Middle frontal gyrus (tissue), 1 donor: ENCODE measurements around the gene SH3GLB2.
A peak's percentile ranks its signal among the peaks of the same experiment; 100 is the strongest.
"Not testable (repeated sequence)": the region's sequence is repeated elsewhere in the genome, so short reads cannot be mapped to it uniquely, and the experiment has no call there.

ENCODE experiments used
- DNase-seq: peaks from one replicate; pipeline ENCODE4 v3.0.0-alpha.2; 2015; ENCODE audit warnings: low spot score; ENCODE audit errors: extremely low spot score

SH3GLB2 gene

DNA sequence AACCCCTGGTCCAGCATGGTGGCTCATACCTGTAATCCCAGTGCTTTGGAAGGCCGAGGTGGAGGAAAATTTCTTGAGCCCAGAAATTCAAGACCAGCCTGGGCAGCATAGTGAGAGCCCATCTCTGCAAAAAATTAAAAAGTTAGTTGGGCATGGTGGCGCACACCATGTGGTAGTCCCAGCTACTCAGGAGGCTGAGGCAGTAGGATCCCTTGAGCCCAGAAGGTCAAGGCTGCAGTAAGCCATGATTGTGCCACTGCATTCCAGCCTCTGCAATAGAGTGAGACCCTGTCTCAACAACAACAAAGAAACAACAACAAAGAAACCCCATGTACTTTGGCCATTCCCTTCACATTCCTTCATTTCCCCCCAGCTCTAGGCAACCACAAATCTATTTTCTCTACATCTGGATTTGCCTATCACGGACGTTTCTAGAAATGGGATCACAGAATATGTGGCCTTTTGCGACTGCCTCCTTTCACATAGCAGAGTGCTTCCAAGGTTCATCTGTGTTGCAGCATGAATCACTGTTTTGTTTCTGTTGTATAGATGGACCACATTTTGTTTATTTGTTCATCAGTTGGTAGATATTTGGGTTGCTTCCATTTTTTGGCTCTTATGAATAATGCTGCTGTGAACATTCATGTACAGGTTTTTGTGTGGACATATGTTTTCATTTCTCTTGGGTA, 26.2 kb upstream of the SH3GLB2 start:
- DNase-seq, result no peak

DNA sequence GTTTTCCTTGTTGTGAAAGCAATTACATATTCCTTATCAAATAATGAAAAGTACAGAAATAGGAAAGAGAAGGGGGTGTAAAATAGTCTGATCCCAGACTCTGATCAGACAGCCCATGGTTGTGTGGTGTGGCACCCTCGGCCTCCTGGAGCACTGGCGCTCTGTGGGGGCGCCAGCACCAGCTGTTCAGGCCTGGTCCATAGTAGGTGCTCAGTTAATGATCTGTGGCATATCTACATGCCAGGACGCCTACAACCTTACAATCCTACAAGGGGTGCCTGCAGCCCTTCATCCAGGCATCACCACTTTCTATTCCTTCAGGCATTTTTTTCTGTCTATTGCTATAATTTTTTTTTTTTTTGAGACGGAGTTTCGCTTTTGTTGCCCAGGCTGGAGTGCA, 24.9 kb upstream of the SH3GLB2 start:
- no peak for DNase-seq

DNA sequence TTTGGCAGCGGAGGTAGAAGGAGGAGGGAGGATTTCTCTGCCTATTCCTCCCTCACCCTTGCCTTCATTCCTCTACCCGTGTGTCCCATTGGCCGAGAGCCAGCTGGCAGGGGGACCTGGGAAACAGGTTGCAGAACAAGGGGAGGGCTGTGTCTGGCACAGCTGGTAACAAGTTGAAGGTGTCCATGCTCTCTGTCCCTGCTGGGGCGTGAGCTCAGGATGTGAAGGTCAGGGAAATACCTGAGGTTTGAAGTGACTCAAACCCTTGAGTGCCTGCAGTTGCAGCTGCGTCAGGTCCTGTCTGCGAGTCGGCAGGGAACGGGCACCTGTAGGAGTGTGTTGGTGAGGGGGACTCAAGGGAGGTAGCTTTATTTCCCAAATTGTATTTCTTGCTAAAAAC, 24.5 kb upstream of the SH3GLB2 start:
- no peak for DNase-seq

DNA sequence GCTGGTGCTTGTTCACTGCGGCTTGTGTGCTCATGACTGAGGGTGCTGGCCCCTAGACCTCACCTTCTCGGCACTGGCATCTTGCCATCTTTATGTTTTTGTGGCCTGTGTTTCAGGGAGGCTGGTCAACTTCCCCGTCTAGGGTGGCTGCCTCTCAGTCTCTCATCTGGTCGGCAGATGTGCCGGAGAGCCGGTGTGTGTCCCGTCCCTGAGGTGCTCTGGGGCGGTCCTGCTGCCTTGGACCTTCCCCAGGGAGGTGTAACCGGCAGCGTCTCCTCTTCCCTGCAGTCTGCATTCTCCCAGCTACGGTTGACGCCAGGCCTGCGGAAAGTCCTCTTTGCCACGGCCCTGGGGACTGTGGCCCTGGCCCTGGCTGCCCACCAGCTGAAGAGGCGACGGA, 13.9 kb upstream of the SH3GLB2 start:
- DNase-seq, result no peak

DNA sequence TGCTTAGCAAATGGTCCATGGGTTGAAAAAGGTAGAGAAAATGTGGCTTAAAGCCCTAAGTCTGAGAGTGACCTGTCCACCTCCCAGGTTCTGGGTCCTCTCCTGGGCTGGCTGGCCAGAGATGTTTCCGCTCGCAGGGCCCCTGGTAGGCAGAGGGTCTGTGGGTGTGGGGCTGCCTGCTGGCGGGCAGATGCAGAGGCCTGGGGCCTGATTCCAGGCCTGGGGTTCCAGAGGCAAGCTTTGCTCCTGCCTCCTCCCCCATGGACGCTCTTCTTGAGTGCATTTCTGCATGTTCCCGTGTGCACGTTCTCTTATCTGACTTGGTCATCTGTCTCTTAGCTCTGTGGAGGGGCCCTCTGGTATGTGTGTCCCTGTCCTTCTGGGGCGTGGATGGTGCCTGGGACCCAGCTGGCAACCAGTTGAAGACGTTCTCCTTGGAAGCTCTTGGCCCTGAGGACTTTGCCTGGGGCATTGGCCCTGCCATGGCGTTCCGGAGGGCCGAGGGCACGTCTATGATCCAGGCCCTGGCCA, 12.0 kb upstream of the SH3GLB2 start:
- no peak for DNase-seq

DNA sequence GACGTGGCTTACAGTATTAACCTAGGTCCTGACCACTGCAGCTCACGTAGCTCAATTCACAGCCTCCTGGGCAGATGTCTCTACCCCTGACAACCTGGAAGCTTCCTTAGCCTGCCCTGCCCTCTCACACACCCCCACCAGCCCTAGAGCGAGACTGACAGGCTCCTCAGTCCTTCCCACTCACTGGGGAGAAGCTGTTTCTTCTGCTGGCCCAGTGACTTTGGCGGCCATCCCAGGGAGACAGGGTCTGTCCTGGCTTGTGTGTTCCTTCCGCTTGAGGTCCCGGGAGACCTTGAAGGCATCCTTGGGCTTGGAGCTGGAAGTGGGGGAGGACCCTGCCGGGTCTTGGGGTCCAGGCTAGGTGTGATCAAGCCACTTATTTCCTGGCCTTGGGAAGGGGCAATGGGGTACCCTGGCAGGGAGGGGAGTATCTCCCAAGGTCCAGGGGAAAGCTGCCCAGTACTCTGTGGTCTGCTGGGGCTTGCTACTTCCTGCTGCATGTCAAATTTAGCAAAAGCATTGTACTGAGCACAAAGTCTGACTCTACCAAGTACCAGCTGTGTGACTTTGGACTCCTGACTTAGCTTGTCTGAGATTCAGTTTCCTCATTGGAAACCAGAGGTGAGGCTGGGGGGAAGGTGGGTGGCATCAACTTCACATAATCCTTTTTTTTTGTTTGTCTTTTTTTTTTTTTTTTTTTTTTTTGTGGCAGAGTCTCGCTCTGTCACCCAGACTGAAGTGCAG, 10.2 kb upstream of the SH3GLB2 start:
- DNase-seq, result no peak

DNA sequence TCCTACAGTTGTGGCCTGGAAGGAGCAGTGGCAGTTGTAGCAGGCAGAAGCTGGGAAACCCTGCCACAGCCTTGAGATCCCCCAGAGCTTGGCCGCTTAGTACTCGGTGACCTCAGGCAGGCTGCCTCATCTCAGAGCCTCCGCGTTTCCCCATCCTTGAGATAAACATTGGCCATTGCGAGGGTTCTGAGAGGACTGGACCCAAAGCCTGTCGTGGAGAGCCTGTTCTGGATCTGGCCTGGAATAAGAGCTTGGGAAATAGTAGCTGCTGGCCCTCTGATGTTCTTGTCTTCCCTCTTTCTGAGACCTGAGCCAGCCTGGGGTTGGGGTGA, 9.6 kb upstream of the SH3GLB2 start:
- no peak for DNase-seq

DNA sequence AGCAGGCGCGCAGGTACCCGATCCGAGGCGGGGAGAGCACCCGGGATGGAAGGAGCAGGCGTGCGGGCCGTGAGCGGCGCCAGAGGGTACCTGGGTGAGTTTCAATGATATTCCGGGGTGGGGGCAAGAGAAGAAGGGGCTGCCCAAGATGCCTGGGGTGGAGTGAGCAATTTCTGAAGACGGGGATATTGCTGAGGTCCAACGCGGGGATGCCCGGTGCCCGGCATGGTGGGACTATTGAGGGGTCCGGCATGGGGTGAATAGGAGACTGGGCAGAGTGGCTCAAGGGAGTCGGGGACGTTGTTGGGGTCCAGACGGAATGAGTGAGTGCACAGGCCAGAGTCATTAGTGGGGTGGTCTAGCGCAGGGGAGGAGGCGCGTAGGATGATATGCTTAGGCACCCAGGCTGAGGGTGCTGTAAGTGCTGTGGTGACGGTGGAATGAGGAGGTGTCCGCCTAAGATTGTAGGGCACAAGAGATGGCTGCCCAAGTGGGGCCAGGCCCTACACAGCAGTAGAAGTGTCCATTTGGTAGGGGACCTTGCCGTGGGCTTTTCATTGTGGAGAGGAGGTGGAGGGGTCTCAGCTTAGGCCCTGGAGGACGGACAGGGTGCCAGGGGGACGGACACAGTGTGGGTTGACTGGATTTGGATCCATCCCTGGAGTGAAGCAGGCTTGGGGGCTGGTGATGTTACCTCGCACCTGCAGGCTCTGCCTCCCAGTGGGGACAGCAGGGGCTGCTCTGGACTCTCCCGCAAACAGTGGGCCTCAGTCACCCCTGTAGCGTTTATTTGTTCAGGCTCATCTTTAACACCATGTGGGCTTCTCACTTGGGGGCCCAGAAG, 9.0 kb upstream of the SH3GLB2 start:
- no peak for DNase-seq

DNA sequence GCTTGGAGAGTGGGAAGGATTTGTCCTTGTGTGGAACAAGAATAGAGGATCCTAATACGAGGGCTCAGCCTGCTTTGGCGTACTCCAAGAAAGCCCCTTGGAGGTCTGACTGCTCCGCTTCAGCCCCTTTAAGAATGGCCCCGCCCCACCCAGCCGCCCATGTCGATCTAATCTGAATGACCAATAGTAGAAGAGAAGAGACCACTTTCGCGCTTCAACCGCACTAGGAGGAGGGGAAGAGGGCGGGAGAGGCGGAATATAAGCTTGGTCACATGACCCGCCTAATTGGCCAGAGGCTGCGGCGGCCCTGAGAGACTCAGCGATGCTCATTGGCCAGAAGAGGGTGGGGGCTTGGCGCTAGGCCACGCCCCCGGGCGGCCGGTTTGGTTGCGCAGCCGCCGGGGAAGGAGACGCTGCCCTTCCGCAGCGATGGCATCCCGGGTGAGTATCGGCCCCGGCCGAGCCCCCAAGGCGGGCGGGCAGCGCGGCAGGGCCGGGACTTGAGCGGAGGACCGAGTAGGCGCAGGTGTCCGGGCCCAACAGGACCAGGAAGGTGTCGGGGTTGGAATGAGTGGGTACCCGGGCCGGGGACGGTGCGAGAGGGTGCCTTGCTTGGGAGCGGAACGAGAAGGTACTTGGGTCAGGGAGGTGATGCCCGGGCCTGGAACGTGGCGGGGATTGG, 8.3 kb upstream of the SH3GLB2 start, which contains the start of gene MIGA2:
MIGA2 (plus strand) TSS at position 386 of the 682 bp plus-strand sequence. CDS start 3,969 bp downstream, outside the sequence.
- peak; percentile 99 for DNase-seq

DNA sequence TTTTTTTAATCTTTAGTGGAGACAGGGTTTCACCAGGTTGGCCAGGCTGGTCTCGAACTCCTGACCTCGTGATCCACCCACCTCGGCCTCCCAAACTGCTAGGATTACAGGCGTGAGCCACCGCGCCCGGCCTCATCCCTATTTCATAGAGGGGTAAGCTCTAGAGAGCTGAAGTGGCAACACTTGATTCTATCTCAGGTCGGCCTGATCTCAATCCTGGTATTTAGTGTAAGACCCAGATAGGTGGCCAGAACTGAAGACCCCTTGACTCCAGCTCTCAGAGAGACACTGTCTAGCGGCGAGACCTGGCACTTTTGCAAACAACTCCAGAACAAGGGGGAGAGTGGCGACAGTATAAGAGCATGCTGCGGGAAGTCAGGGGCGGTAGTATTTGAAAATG, 7.7 kb upstream of the SH3GLB2 start:
- DNase-seq, result not testable (repeated sequence)

DNA sequence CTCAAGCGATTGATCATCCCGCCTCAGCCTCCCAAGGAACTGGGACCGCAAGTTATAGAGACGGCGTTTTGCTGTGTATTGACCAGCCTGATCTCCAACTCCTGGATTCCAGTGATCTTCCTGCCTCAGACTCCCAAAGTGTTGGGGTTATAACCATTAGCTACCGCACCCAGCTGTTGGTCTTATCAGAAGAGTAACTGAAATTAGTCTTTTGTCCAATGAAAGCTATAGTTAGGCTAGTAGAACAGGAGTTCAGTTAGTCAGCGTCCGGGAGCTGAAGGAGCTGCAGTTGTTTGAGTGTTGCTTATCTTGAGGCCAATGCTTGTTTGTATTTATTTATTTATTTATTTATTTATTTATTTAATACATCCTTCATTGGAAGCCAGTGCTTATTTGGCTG, 5.1 kb upstream of the SH3GLB2 start:
- DNase-seq, result no peak

DNA sequence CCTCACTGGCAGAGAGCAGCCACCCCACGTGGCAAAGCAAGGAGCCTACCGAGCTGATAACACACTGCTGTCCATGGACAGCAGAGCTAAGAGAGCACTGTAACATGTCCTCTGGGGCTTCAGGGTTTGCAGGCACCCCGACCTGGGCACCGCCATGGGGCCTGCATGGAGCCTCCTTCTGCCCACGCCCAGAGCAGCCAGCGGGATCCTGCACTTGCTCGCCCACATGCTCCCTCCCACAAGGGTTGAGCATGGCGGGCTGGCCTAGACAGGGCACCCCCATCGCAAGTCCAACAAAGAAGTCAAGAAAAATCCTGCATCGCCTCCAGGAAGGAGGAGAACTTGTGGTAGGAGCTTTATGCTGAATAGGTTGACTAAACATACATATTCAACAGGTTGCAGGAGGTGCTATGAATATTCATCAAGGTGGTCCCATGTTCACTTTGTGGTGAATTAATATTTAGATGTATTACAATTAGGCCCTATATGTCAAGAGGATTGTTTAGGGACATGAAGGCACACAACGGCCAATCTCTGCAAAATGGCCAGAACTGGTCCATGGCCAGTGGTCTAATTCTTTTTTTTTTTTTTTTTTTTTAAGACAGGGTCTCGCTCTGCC, 4.5 kb upstream of the SH3GLB2 start:
- DNase-seq, result no peak

DNA sequence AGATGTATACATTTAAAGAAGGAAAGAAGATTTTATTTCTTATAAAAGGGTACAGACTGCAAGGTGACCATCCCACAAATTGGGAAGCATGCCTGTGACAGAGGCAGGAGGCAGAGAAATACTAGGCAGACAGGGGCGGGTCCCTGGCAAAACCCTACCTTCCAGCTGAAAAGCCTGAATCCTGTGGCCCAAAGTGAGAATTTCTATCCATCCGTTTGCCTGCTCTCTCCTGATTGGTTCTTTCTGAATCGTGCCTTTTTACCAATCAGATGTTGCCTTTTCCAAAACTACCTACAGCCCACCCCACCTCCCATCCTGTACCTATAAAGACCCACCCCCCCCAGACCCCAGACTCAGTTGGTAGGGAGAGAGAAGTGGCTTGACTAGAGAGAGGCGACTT, 3.4 kb upstream of the SH3GLB2 start:
- DNase-seq, result no peak

DNA sequence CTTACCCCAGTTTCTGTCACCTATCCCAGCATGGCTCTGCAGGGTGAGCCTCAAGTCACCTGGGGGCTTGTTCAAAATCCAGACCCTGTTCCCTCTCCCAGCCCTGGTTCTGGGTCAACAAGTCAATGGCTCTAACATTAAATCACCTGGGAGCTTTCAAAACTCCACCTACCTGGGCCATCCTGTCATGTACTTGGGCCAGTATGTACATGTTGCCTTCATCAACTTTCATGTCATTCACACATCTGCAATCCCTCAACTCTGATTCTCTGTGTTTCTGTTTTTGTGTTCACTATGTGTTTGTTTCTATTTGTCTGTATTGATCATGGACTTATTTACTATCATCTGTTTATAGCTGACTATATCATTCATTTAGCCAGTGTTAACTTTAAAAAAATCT, 2.1 kb upstream of the SH3GLB2 start:
- no peak for DNase-seq

DNA sequence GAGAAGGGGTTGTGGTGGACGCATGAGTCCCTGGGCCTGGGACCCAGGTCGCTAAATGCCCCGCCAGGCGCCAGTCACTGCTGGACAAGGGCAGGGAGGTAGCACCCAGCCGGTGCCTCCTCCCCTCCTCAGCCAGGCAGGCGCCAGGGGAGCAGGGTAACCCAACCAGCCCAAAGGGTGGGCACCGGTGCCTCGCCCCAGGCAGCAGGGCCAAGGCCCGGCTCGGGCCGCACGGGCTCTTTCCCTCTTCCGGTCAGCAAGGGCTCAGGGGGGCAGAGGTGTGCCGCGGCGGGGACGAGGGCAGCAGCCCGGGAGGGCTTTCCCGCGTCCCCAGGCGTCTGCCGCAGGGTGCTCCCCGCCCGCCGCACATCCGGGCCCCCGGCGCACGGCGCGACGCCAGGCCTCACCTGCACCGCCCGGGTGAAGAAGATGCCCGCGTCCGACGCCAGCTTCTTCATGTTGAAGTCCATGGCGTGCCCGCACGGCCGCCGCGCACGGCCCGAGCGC, 393 bp downstream of the SH3GLB2 start:
- no peak for DNase-seq

DNA sequence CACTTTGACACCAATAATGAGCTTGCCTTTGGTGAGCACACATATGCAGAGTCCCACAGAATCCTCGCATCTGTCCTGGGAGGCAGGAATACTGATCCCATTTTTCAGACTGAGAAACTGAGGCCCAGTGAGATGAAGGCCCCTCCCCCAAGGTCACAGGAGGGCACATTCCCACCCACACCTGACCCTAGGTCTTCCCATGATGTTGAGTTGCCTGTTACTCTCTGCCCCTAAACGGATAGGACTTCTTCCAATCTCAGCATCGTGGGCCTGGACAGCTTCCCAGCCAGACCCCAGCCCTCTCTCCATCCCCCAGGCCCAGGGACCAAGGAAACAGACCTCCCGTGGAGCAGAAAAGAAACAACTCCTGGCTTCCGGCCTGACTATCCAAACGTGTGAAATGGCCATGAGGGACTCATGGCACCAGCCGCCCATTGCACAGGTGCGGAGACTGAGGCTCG, 877 bp downstream of the SH3GLB2 start:
- DNase-seq, result no peak

DNA sequence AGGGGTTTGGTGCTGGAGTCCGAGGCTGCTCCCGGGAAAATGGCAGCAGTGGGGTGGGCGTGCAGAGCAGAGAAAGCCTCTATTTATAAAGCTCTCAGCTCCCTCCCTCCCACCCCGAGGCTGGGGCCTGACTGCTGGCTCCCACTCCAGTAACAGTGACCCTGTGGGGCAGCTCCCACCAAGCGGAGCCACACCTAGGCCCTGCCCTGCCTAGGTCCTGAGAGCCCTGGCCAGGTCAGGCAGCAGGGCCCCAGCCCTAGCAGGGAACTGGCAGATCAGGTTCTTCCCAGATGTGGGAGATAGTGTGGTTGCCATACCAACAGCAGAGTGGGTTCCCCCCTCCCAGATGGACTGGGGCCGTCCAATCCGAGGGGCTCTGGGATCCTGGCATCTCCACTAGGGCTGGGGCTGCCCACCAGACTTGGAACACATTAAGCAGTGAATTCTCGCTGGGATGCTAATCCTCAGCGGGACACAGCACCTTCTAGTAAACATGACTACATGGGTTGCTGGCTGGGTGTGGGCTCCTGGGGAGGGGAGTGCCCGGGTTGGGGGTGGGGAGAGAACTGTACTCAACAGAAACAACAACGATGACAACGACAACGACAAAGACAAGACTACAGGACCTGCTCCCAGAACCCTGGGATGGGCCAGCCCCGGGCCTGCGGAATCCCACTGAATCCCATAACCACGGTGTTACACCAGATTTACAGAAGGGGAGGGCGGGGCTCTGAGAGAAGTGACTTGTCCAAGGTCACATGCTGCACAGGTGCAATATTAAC, 1.5 kb downstream of the SH3GLB2 start:
- peak; percentile 52 for DNase-seq

DNA sequence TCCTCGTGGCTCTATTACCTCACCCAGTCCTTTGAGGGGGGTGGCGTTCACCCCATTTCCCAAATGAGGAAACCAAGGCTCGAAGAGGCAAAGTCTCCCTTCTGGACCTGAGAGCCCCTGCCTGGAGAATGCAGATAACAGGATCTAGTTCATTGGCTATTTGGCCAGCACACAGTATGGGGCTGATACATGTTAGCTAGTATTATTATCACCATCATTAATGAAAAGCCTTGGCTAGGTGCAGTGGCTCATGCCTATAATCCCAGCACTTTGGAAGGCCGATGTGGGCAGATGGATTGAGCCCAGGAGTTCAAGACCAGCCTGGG, 4.3 kb downstream of the SH3GLB2 start:
- DNase-seq, result no peak

DNA sequence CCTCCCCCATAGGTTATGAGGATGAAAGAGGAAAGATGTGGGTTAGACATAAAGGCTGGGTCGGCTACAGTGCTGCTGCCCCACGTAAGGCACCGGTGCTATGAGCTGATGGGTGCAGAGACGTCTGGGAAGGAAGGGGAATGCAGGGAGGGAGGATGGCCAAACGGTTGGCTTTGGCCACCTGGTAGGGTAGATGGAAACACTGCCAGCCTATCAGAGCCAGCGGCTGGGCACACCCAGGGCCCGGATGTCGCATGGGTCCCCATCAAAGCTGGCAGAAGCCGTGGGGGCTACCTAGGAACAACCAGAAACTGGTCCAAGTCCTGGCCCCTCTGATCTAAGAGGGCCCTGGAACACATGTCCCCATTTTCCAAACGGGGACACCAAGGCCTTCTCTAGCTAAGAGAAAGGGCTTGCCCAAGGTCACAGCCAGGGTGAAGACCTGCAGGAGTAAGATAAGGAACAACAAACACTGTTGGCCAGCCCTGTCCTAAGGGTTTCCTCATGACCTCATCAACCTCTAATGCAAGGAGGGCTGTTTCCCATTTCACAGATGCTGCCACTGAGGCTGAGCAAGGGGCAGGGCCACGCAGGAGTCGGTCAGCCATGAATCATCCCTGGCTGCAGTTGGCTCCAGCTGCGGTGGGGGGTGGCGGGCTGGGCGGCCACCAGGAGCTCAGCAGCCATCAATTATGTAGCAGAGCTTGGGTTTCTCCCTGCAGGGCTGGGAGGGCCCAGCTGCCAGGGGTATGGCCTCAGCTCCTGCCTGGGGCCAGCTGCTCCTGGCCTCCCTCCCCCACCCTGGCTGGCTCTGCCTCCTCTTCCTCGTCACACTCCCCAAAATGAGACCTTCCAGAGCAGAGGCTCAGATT, 4.9 kb downstream of the SH3GLB2 start:
- no peak for DNase-seq
